OCI-LY1 (cell line): ENCODE data around the gene DDX31.

Source experiments
- EZH2 ChIP-seq: fragments of 200-600 bp; sonication (generic), shearing (Covaris generic); IDR thresholded peaks from 2 replicates; pipeline ENCODE4 v1.8.0; 2017; ENCODE audit warnings: borderline replicate concordance, mixed run types, mild to moderate bottlenecking, antibody characterized with exemption, low read length, moderate library complexity, mixed read lengths
- TF ChIP-seq, protein P1 (sequence below): fragments of 200-600 bp; sonication (generic), shearing (Covaris generic); IDR thresholded peaks from 2 replicates; pipeline ENCODE4 v1.5.1; 2017; ENCODE audit warnings: mild to moderate bottlenecking, antibody characterized with exemption, low read length, moderate library complexity, mixed read lengths

DNA sequence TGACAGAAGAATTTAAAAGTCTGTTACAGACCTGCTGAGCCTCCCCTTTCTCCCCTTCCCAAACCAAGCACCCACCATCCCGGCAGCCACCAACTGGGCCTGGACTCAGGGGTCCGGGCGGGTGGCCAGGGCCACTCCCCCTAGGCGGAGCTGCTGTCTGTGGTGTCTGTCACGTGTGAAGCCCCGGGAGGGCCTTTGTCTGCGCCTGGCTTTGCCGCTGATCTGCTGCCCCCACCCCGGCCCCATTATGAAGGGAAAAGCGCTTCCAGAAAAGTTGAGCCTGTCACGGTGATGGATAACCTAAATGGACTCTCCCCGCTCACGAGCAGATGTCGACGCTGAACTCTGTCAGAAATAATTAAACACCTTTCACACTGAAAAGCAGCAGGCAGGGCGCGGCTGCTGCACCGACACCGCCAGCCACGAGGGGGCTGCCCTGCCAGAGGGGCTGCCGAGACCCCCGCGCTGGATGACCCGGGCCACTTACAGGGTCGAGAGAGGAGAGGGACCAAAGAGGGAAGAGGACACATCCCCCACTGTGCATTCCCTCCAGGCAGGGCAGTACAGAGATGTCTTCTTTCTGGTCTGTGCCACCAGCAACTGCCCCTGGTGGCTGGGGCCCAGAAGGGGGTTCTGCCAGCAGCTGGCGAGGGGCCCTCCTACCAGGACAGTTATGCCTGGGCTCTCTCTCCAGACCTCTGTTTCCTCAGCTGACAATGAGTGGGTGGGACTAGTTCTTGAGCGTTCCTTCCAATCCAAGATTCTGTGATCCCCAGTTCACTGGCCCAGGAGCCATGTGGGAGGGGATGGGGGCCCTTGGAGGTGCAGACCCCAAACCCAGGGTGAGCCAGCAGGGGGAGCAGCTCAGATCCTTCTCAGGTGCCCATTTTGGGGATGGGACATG lies 123.4 kb downstream of the DDX31 start:
- TF ChIP-seq, protein P1, sequence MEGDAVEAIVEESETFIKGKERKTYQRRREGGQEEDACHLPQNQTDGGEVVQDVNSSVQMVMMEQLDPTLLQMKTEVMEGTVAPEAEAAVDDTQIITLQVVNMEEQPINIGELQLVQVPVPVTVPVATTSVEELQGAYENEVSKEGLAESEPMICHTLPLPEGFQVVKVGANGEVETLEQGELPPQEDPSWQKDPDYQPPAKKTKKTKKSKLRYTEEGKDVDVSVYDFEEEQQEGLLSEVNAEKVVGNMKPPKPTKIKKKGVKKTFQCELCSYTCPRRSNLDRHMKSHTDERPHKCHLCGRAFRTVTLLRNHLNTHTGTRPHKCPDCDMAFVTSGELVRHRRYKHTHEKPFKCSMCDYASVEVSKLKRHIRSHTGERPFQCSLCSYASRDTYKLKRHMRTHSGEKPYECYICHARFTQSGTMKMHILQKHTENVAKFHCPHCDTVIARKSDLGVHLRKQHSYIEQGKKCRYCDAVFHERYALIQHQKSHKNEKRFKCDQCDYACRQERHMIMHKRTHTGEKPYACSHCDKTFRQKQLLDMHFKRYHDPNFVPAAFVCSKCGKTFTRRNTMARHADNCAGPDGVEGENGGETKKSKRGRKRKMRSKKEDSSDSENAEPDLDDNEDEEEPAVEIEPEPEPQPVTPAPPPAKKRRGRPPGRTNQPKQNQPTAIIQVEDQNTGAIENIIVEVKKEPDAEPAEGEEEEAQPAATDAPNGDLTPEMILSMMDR = peak; percentile 94
- TF ChIP-seq EZH2 = no peak
